Measurements from ENCODE around the gene AGAP1.

GRCh38 chr2:236054621-236055305, 560.9 kb downstream of the AGAP1 start:
- no peak for TF ChIP-seq CTCF (IDR thresholded peaks at IDR 0.05; ENCODE audit: poor library complexity, severe bottlenecking)
- TF ChIP-seq RAD21 (conservative IDR thresholded peaks at IDR 0.05): no peak
- TF ChIP-seq EZH2 (IDR thresholded peaks at IDR 0.05; ENCODE audit: borderline replicate concordance, insufficient read depth, low read length, poor library complexity, severe bottlenecking): no peak
- no peak for TF ChIP-seq EP300 (conservative IDR thresholded peaks at IDR 0.05; ENCODE audit: poor library complexity, severe bottlenecking)
- no peak for TF ChIP-seq SMC3 (conservative IDR thresholded peaks at IDR 0.05; ENCODE audit: poor library complexity)
- no peak for TF ChIP-seq POLR2AphosphoS5 (IDR thresholded peaks at IDR 0.05)
- no peak for TF ChIP-seq REST (IDR thresholded peaks at IDR 0.05; ENCODE audit: borderline replicate concordance)

Data from neural cell (in vitro differentiated cells).